ENCODE results near the gene OCEL1. TPM values are rescaled to one million over a fixed set of nuclear protein-coding genes. Genes with fewer than 3 reads are reported as not detected.
A peak's percentile ranks its signal among the peaks of the same experiment; 100 is the strongest.

Gene OCEL1
- total and polyA plus RNA-seq, 2 of the 13 experiments (the other 11 are each of a cell fraction or from before 2014, with no cell fraction given), result 10.6 to 17.2 TPM

DNA sequence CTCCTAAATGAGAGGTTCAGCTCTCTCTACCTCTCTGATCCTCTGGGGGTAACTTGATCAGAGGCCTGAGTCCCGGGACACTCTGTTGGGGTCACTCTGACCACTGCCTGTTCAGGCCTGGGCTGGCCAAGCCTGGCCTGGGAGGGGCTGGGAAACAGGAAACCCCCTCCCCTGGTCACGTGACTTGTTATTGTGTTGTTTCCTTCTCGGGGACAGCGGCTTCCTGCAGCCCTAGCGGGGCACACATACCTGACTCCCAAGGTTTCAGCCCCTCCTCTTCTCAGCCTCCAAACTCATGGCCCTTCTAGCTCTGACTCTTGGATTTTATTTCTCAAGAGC, 38.6 kb downstream of the OCEL1 start, which contains the start of gene USHBP1 (continued):
- TF ChIP-seq TCF12 (IDR thresholded peaks at IDR 0.05), result no peak
- TF ChIP-seq TCF12 (CRISPR knock-in tag; IDR thresholded peaks at IDR 0.05), result no peak
- no peak for TF ChIP-seq PCBP1 (IDR thresholded peaks at IDR 0.05; ENCODE audit: borderline replicate concordance, low read depth, low read length)
- TF ChIP-seq HDAC6 (IDR thresholded peaks at IDR 0.05; ENCODE audit: low read depth, low read length), result no peak
- no peak for TF ChIP-seq POLR2A (IDR thresholded peaks at IDR 0.05; ENCODE audit: insufficient read depth in 1 of 2, low read depth in 2 of 2, low read length in 2 of 2)
- peak; percentile 23; the same call in 1 of the 2 replicates for TF ChIP-seq SAP130 (CRISPR knock-in tag; IDR thresholded peaks at IDR 0.05; ENCODE audit: low read depth)
- TF ChIP-seq ZFP41 (CRISPR knock-in tag; IDR thresholded peaks at IDR 0.05; ENCODE audit: borderline replicate concordance), result no peak
- no peak for TF ChIP-seq CBX1 (IDR thresholded peaks at IDR 0.05; ENCODE audit: low read depth)
- no peak for TF ChIP-seq ZNF841 (CRISPR knock-in tag; IDR thresholded peaks at IDR 0.05; ENCODE audit: borderline replicate concordance)
- no peak for TF ChIP-seq TGIF2 (CRISPR knock-in tag; IDR thresholded peaks at IDR 0.05)
- TF ChIP-seq MXD4 (CRISPR knock-in tag; IDR thresholded peaks at IDR 0.05), result no peak
- no peak for TF ChIP-seq YEATS2 (CRISPR knock-in tag; IDR thresholded peaks at IDR 0.05; ENCODE audit: borderline replicate concordance)
- TF ChIP-seq, protein P1, sequence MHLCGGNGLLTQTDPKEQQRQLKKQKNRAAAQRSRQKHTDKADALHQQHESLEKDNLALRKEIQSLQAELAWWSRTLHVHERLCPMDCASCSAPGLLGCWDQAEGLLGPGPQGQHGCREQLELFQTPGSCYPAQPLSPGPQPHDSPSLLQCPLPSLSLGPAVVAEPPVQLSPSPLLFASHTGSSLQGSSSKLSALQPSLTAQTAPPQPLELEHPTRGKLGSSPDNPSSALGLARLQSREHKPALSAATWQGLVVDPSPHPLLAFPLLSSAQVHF (CRISPR knock-in tag; IDR thresholded peaks at IDR 0.05), result no peak
- TF ChIP-seq, protein P2, sequence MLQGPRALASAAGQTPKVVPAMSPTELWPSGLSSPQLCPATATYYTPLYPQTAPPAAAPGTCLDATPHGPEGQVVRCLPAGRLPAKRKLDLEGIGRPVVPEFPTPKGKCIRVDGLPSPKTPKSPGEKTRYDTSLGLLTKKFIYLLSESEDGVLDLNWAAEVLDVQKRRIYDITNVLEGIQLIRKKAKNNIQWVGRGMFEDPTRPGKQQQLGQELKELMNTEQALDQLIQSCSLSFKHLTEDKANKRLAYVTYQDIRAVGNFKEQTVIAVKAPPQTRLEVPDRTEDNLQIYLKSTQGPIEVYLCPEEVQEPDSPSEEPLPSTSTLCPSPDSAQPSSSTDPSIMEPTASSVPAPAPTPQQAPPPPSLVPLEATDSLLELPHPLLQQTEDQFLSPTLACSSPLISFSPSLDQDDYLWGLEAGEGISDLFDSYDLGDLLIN (CRISPR knock-in tag; IDR thresholded peaks at IDR 0.05; ENCODE audit: borderline replicate concordance), result no peak
- no peak for TF ChIP-seq ZNF589 (CRISPR knock-in tag; conservative IDR thresholded peaks at IDR 0.05)
- TF ChIP-seq ZNF549 (CRISPR knock-in tag; IDR thresholded peaks at IDR 0.05), result no peak
- no peak for TF ChIP-seq SNAI1 (CRISPR knock-in tag; IDR thresholded peaks at IDR 0.05; ENCODE audit: borderline replicate concordance)
- no peak for TF ChIP-seq ZNF234 (CRISPR knock-in tag; conservative IDR thresholded peaks at IDR 0.05)
- no peak for TF ChIP-seq KLF9 (CRISPR knock-in tag; IDR thresholded peaks at IDR 0.05; ENCODE audit: low read depth)
- TF ChIP-seq GABPA (IDR thresholded peaks at IDR 0.05; ENCODE audit: low read depth, low read length), result no peak
- TF ChIP-seq GABPA (CRISPR knock-in tag; IDR thresholded peaks at IDR 0.05; ENCODE audit: low read depth), result peak; percentile 69
- TF ChIP-seq GABPB1 (CRISPR knock-in tag; IDR thresholded peaks at IDR 0.05), result peak; percentile 48; the same call in 1 of the 2 replicates
- TF ChIP-seq ZBTB7A (CRISPR knock-in tag; IDR thresholded peaks at IDR 0.05), result peak; percentile 34; the same call in 1 of the 2 replicates
- no peak for TF ChIP-seq CBX5 (CRISPR knock-in tag; IDR thresholded peaks at IDR 0.05; ENCODE audit: borderline replicate concordance)
- TF ChIP-seq TRIM24 (CRISPR knock-in tag; IDR thresholded peaks at IDR 0.05), result no peak
- no peak for TF ChIP-seq HMG20A (CRISPR knock-in tag; IDR thresholded peaks at IDR 0.05; ENCODE audit: borderline replicate concordance)
- no peak for TF ChIP-seq ZNF792 (CRISPR knock-in tag; IDR thresholded peaks at IDR 0.05)
- TF ChIP-seq TMF1 (CRISPR knock-in tag; IDR thresholded peaks at IDR 0.05; ENCODE audit: low read depth), result no peak
- no peak for TF ChIP-seq ZNF556 (CRISPR knock-in tag; IDR thresholded peaks at IDR 0.05; ENCODE audit: borderline replicate concordance)
- peak; percentile 43; the same call in 1 of the 2 replicates for TF ChIP-seq TAF1 (CRISPR knock-in tag; IDR thresholded peaks at IDR 0.05)

All from HepG2 (cell line).